Stimulated activated effector memory CD8-positive, alpha-beta T cell treated with anti-CD3 and anti-CD28 coated beads, Interleukin-12 subunit alpha, Interleukin-12 subunit beta, amount 100 ng/mL, for 72 hours (primary cell): ENCODE measurements around the gene PHKG2.

ENCODE experiments used
- ATAC-seq: fragments of 150-1000 bp; cut with Tn5 transposase; 2 replicates; pipeline ENCODE4 v1.10.0; 2021
- DNase-seq, 2 donors: peaks; one replicate each; pipeline ENCODE4 v3.0.0; 2021 to 2022; ENCODE audit warnings: low spot score in 2 of 2
- H3K27ac Mint-ChIP-seq: one replicate; pipeline ENCODE4 v1.8.0; 2022; ENCODE audit warnings: mild to moderate bottlenecking, mixed read lengths
- H3K36me3 Mint-ChIP-seq: one replicate; pipeline ENCODE4 v1.8.0; 2022; ENCODE audit warnings: mild to moderate bottlenecking, mixed read lengths
- H3K4me1 Mint-ChIP-seq: one replicate; pipeline ENCODE4 v1.8.0; 2022; ENCODE audit warnings: mixed read lengths
- H3K4me3 Mint-ChIP-seq: one replicate; pipeline ENCODE4 v1.8.0; 2022; ENCODE audit warnings: mild to moderate bottlenecking, mixed read lengths
- H3K9me3 Mint-ChIP-seq: one replicate; pipeline ENCODE4 v1.8.0; 2022; ENCODE audit warnings: mixed read lengths

PHKG2 gene

GRCh38 chr16:30769379-30770089 lies 21.3 kb downstream of the PHKG2 start:
- Mint-ChIP-seq H3K9me3 (no peaks in the 10 kb centered on the region), H3K4me1 (peaks cover 22% of the 10 kb centered on the region), H3K4me3 (no peak overlapping the region), H3K36me3 (peaks cover 98% of the 10 kb centered on the region), H3K27ac (peak overlapping the region; percentile 37)
- ATAC-seq (no peak), DNase-seq (no peak)

GRCh38 chr16:30771726-30772125 lies 23.5 kb downstream of the PHKG2 start:
- DNase-seq (no peak), ATAC-seq (no peak)
- Mint-ChIP-seq H3K27ac (peak overlapping the region; percentile 5), H3K36me3 (peaks cover 81% of the 10 kb centered on the region), H3K4me1 (peaks cover 36% of the 10 kb centered on the region), H3K4me3 (no peak overlapping the region), H3K9me3 (no peaks in the 10 kb centered on the region)

- ATAC-seq, result no peak
- H3K36me3 Mint-ChIP-seq, result peaks cover 60% of the 10 kb centered on the region
- H3K4me1 Mint-ChIP-seq, result peaks cover 43% of the 10 kb centered on the region
- DNase-seq, result no peak
- no peak overlapping the region for H3K4me3 Mint-ChIP-seq
- H3K9me3 Mint-ChIP-seq, result no peaks in the 10 kb centered on the region
- H3K27ac Mint-ChIP-seq, result no peak overlapping the region
Measured at GRCh38 chr16:30773826-30774225, 25.6 kb downstream of the PHKG2 start.

DNA sequence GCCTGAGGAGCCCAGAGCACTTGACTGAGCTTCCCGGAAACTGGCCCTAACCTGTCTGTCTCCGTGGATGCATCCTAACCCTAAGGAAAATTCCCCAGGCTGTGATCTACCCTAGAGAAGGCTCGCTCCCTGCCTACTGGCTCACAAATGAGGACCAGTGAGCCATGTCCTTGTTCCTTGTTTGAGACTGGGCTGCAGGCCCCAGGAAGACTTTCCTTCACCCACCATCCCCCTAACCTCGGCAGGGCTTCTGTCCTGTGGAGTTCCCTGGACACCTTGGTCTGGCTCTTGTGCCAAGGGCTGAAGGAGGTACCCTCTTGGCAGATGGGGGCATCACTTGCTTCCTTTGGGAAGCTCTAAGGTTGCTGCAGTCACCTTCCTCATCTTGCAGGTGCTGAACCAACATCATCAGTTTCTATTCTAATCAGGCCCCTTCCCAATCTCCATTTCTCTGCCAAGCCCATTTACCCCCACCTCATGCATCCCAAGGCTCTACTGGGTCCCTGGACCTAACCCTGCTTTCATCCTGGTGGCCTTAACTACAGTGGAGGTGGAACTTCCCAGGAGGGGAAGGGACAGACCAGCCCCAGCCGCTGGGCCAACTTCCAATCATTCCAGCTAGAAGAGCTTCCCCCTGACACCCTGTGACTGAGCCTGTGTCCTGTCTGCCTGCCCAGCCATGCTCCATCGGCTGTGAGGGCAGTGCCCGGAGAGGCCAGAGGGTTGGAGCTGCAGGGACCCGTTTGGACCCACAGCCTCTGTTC lies 26.3 kb downstream of the PHKG2 start:
- no peaks in the 10 kb centered on the region for H3K9me3 Mint-ChIP-seq
- DNase-seq, result no peak
- H3K4me3 Mint-ChIP-seq, result peak overlapping the region; percentile 78
- H3K4me1 Mint-ChIP-seq, result peaks cover 43% of the 10 kb centered on the region
- H3K36me3 Mint-ChIP-seq, result peaks cover 53% of the 10 kb centered on the region
- ATAC-seq, result peak; percentile 3
- peak overlapping the region; percentile 66 for H3K27ac Mint-ChIP-seq

- peaks cover 48% of the 10 kb centered on the region for H3K36me3 Mint-ChIP-seq
- ATAC-seq (no peak), DNase-seq (no peak)
- peak overlapping the region; percentile 78 for H3K4me3 Mint-ChIP-seq
- H3K4me1 Mint-ChIP-seq, result peaks cover 43% of the 10 kb centered on the region
- H3K9me3 Mint-ChIP-seq, result no peaks in the 10 kb centered on the region
- peak overlapping the region; percentile 66 for H3K27ac Mint-ChIP-seq
Measured at GRCh38 chr16:30775131-30775391, 26.8 kb downstream of the PHKG2 start.

GRCh38 chr16:30775392-30776188 lies 27.4 kb downstream of the PHKG2 start:
- peak; percentile 77 for ATAC-seq
- Mint-ChIP-seq H3K27ac (peak overlapping the region; percentile 66), H3K4me1 (peaks cover 43% of the 10 kb centered on the region), H3K9me3 (no peaks in the 10 kb centered on the region), H3K36me3 (peaks cover 42% of the 10 kb centered on the region), H3K4me3 (peak overlapping the region; percentile 78)
- DNase-seq, result peak; percentile 30 to 75

DNA sequence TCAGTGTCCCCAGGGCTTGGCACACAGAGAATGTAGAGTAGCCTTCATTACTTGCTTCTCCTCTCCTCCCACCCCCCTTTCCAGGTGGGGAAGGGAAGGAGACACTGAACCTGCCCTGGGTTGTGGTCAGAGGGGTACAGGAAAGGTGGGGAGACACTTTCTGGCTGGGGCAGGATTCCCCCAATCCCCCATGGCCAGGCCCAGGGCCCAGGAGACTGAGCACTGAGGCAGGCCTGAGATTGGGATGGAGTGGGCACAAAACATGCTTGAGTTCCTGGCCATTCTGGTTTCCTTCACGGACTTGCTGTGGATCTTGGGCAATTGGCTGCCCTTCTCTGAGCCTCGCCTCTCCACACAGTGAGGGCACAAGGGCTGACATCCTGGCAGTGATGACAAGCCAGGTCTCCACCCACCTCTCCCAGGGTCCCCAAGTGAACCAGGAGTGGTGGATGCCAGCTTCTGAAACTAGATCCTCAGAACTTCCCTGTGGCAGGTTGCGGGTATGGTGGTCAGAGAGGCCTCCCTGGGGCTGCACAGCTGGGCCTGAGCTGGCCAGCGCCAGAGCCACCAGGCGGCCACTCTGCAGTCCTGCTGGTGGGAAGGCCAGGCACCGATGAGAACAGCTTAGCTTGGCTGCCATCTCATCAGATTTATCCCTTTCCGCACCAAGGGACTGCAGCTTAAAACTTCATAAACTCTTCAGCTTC lies 29.5 kb downstream of the PHKG2 start:
- no peaks in the 10 kb centered on the region for H3K9me3 Mint-ChIP-seq
- H3K4me3 Mint-ChIP-seq, result peak overlapping the region; percentile 78
- ATAC-seq (no peak), DNase-seq (no peak)
- peaks cover 32% of the 10 kb centered on the region for H3K4me1 Mint-ChIP-seq
- peaks cover 28% of the 10 kb centered on the region for H3K36me3 Mint-ChIP-seq
- peak overlapping the region; percentile 66 for H3K27ac Mint-ChIP-seq

- DNase-seq (no peak), ATAC-seq (no peak)
- peaks cover 19% of the 10 kb centered on the region for H3K36me3 Mint-ChIP-seq
- H3K4me3 Mint-ChIP-seq, result no peak overlapping the region
- peaks cover 25% of the 10 kb centered on the region for H3K4me1 Mint-ChIP-seq
- peak overlapping the region; percentile 69 for H3K27ac Mint-ChIP-seq
- H3K9me3 Mint-ChIP-seq, result no peaks in the 10 kb centered on the region
Measured at GRCh38 chr16:30778549-30779244, 30.5 kb downstream of the PHKG2 start.

DNA sequence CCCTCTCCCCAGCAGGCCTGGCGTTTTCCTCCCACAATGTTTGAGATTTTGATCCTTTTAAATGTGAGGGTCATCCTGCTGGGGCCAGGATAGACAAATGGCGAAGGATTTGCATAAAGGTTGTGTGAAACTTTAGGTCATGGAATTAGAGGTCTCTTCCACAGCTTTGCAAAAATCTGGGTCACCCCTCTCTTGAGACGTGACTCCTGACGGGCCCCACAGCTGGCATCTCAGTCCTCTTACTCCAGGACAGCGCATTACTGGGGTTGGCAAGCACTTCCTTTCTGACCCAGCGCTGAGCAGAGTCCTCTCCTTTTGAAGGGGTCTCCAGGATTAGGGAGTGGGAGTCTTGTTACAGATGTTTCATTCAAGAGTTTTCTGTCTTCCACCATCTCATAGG lies 31.4 kb downstream of the PHKG2 start:
- no peak for DNase-seq
- Mint-ChIP-seq H3K4me1 (peaks cover 21% of the 10 kb centered on the region), H3K4me3 (no peak overlapping the region), H3K27ac (no peak overlapping the region), H3K36me3 (peaks cover 13% of the 10 kb centered on the region), H3K9me3 (no peaks in the 10 kb centered on the region)
- no peak for ATAC-seq

DNA sequence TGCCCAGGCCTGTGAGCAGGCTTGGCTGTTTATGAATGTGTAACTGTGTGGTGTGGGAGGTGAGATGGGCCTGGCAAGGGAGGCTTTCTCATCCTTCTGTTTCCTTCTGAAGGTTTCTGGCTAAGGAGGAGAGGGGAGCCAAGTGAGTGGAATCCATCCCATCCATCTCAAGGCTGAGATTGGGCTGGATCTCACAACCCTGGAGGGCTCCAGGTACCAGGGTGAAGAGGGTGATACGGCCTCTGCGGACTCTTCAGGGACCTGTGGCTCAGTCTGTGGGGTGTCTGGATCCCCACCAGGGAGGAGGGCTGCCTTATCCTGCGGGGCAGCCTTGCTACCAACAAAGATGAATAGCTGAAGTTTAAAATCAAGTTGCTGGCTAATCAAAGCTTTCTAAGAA lies 31.8 kb downstream of the PHKG2 start:
- Mint-ChIP-seq H3K4me3 (no peak overlapping the region), H3K4me1 (peaks cover 20% of the 10 kb centered on the region), H3K36me3 (peaks cover 13% of the 10 kb centered on the region), H3K9me3 (no peaks in the 10 kb centered on the region), H3K27ac (no peak overlapping the region)
- DNase-seq (no peak), ATAC-seq (no peak)

GRCh38 chr16:30780549-30780948 lies 32.3 kb downstream of the PHKG2 start:
- DNase-seq (no peak), ATAC-seq (no peak)
- Mint-ChIP-seq H3K36me3 (peaks cover 13% of the 10 kb centered on the region), H3K4me1 (peaks cover 18% of the 10 kb centered on the region), H3K9me3 (no peaks in the 10 kb centered on the region), H3K27ac (peak overlapping the region; percentile 81), H3K4me3 (no peak overlapping the region)

- peaks cover 7% of the 10 kb centered on the region for H3K4me1 Mint-ChIP-seq
- H3K4me3 Mint-ChIP-seq, result no peak overlapping the region
- H3K36me3 Mint-ChIP-seq, result peaks cover 8% of the 10 kb centered on the region
- no peaks in the 10 kb centered on the region for H3K9me3 Mint-ChIP-seq
- no peak for DNase-seq
- H3K27ac Mint-ChIP-seq, result no peak overlapping the region
- ATAC-seq, result no peak
Measured at GRCh38 chr16:30782486-30783279, 34.5 kb downstream of the PHKG2 start.

DNA sequence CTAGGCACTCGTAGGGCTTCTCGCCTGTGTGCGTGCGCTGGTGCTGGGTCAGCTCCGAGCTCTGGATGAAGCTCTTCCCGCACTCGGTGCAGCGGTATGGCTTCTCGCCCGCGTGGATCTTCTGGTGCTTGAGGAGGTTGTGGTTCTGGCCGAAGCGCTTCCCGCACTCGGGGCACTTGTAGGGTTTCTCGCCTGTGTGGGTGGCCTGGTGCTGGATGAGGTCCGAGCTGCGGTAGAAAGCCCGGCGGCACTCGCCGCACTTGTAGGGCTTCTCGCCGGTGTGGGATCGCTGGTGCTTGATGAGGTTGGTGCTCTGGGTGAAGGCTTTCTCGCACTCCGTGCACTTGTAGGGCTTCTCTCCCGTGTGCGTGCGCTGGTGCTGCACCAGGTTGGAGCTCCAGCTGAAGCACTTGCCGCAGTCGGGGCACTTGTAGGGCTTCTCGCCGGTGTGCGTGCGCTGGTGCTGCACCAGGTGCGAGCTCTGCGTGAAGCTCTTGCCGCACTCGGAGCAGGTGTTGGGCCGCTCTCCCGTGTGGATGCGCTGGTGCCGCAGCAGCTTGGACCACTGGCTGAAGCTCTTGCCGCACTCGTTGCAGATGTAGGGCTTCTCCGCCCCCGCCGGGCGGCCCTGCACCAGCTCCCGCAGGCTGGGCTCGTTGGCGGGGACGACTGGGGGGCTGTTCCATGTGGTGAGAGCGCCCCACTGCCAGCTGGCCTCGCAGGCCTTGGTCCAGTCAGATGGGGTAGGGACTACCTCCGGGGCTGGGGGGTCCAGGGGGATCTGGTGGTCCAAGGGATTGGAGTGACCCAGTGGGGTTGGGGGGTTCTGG lies 35.3 kb downstream of the PHKG2 start:
- DNase-seq, result no peak
- H3K36me3 Mint-ChIP-seq, result peaks cover 8% of the 10 kb centered on the region
- no peaks in the 10 kb centered on the region for H3K9me3 Mint-ChIP-seq
- no peak for ATAC-seq
- H3K4me3 Mint-ChIP-seq, result no peak overlapping the region
- no peak overlapping the region for H3K27ac Mint-ChIP-seq
- peaks cover 7% of the 10 kb centered on the region for H3K4me1 Mint-ChIP-seq
